ENCODE results near the gene TRIM15. TPM values are rescaled to one million over a fixed set of nuclear protein-coding genes. Genes with fewer than 3 reads are reported as not detected.
"Not testable (repeated sequence)": the region's sequence is repeated elsewhere in the genome, so short reads cannot be mapped to it uniquely, and the experiment has no call there.

Gene TRIM15
- total and polyA plus RNA-seq, 9 donors: 0.64 to 3.6 TPM; not detected in 7

- Histone ChIP-seq H3K36me3 (ENCODE audit: control insufficient read depth, insufficient read depth, low read length) (peaks cover 8% of the 10 kb centered on the region), H3K4me1 (ENCODE audit: control insufficient read depth, insufficient read depth, low read length) (peaks cover 10% of the 10 kb centered on the region), H3K27me3 (ENCODE audit: control insufficient read depth, insufficient read depth, low read length) (no peaks in the 10 kb centered on the region), H3K9me3 (replicated peaks; ENCODE audit: control insufficient read depth, low read depth, low read length) (no peaks in the 10 kb centered on the region), H3K27ac (ENCODE audit: low read length) (peak within 1 kb of the TSS; percentile 98), H3K4me3 (ENCODE audit: low read length) (peak within 1 kb of the TSS; percentile 89)
- peak; percentile 99 for DNase-seq
- under 1% methylated on average over 56 of the region's 59 CpGs for WGBS (ENCODE audit: insufficient coverage)
These were observed 49.7 kb downstream of the TRIM15 start, which contains the start of gene TRIM26 for GRCh38 chr6:30212865-30213666. Gene TRIM26 (minus strand): TSS chr6:30213406. CDS start chr6:30199103, 14,303 bp downstream.

GRCh38 chr6:30213667-30213956 is 50.3 kb downstream of the TRIM15 start:
- DNase-seq: no peak
- Histone ChIP-seq H3K27me3 (ENCODE audit: control insufficient read depth, insufficient read depth, low read length) (no peaks in the 10 kb centered on the region), H3K4me3 (ENCODE audit: low read length) (peak overlapping the region; percentile 89), H3K27ac (ENCODE audit: low read length) (peak overlapping the region; percentile 98), H3K9me3 (replicated peaks; ENCODE audit: control insufficient read depth, low read depth, low read length) (no peaks in the 10 kb centered on the region), H3K4me1 (ENCODE audit: control insufficient read depth, insufficient read depth, low read length) (peaks cover 10% of the 10 kb centered on the region), H3K36me3 (ENCODE audit: control insufficient read depth, insufficient read depth, low read length) (peaks cover 8% of the 10 kb centered on the region)
- WGBS (ENCODE audit: insufficient coverage): 0% methylated on average over 10 of the region's 12 CpGs

GRCh38 chr6:30213957-30214656 is 50.8 kb downstream of the TRIM15 start:
- Histone ChIP-seq H3K4me3 (ENCODE audit: low read length) (peak overlapping the region; percentile 89), H3K27me3 (ENCODE audit: control insufficient read depth, insufficient read depth, low read length) (no peaks in the 10 kb centered on the region), H3K4me1 (ENCODE audit: control insufficient read depth, insufficient read depth, low read length) (peaks cover 10% of the 10 kb centered on the region), H3K27ac (ENCODE audit: low read length) (peak overlapping the region; percentile 98), H3K36me3 (ENCODE audit: control insufficient read depth, insufficient read depth, low read length) (peaks cover 8% of the 10 kb centered on the region), H3K9me3 (replicated peaks; ENCODE audit: control insufficient read depth, low read depth, low read length) (no peaks in the 10 kb centered on the region)
- under 1% methylated on average over 41 of the region's 45 CpGs for WGBS (ENCODE audit: insufficient coverage)
- peak; percentile 93 for DNase-seq

GRCh38 chr6:30214657-30214982 is 51.3 kb downstream of the TRIM15 start:
- H3K4me3 ChIP-seq (ENCODE audit: low read length): peak overlapping the region; percentile 89
- peaks cover 8% of the 10 kb centered on the region for H3K36me3 ChIP-seq (ENCODE audit: control insufficient read depth, insufficient read depth, low read length)
- peaks cover 14% of the 10 kb centered on the region for H3K4me1 ChIP-seq (ENCODE audit: control insufficient read depth, insufficient read depth, low read length)
- H3K27ac ChIP-seq (ENCODE audit: low read length): peak overlapping the region; percentile 98
- H3K27me3 ChIP-seq (ENCODE audit: control insufficient read depth, insufficient read depth, low read length): no peaks in the 10 kb centered on the region
- WGBS (ENCODE audit: insufficient coverage): no CpG with 5 or more reads among the region's 14 CpGs
- DNase-seq: no peak
- H3K9me3 ChIP-seq (replicated peaks; ENCODE audit: control insufficient read depth, low read depth, low read length): no peaks in the 10 kb centered on the region

GRCh38 chr6:30216096-30216495 is 52.8 kb downstream of the TRIM15 start:
- no peak for DNase-seq
- H3K36me3 ChIP-seq (ENCODE audit: control insufficient read depth, insufficient read depth, low read length): peaks cover 4% of the 10 kb centered on the region
- H3K9me3 ChIP-seq (replicated peaks; ENCODE audit: control insufficient read depth, low read depth, low read length): no peaks in the 10 kb centered on the region
- no peak overlapping the region for H3K4me3 ChIP-seq (ENCODE audit: low read length)
- no peak overlapping the region for H3K27ac ChIP-seq (ENCODE audit: low read length)
- H3K4me1 ChIP-seq (ENCODE audit: control insufficient read depth, insufficient read depth, low read length): peaks cover 14% of the 10 kb centered on the region
- WGBS (ENCODE audit: insufficient coverage): 64% methylated on average over 3 of the region's 3 CpGs
- H3K27me3 ChIP-seq (ENCODE audit: control insufficient read depth, insufficient read depth, low read length): no peaks in the 10 kb centered on the region

GRCh38 chr6:30219244-30219643 is 55.9 kb downstream of the TRIM15 start:
- peaks cover 9% of the 10 kb centered on the region for H3K4me1 ChIP-seq (ENCODE audit: control insufficient read depth, insufficient read depth, low read length)
- no peaks in the 10 kb centered on the region for H3K27me3 ChIP-seq (ENCODE audit: control insufficient read depth, insufficient read depth, low read length)
- H3K36me3 ChIP-seq (ENCODE audit: control insufficient read depth, insufficient read depth, low read length): no peaks in the 10 kb centered on the region
- DNase-seq: peak; percentile 75
- H3K4me3 ChIP-seq (ENCODE audit: low read length): no peak overlapping the region
- 0% methylated on average over 1 of the region's 1 CpG for WGBS (ENCODE audit: insufficient coverage)
- H3K9me3 ChIP-seq (replicated peaks; ENCODE audit: control insufficient read depth, low read depth, low read length): peaks cover 5% of the 10 kb centered on the region
- H3K27ac ChIP-seq (ENCODE audit: low read length): no peak overlapping the region

GRCh38 chr6:30221395-30221794 is 58.0 kb downstream of the TRIM15 start:
- not testable (repeated sequence) for H3K27me3 ChIP-seq (ENCODE audit: control insufficient read depth, insufficient read depth, low read length); H3K4me1 ChIP-seq (ENCODE audit: control insufficient read depth, insufficient read depth, low read length); DNase-seq; H3K4me3 ChIP-seq (ENCODE audit: low read length); H3K9me3 ChIP-seq (replicated peaks; ENCODE audit: control insufficient read depth, low read depth, low read length); H3K36me3 ChIP-seq (ENCODE audit: control insufficient read depth, insufficient read depth, low read length); H3K27ac ChIP-seq (ENCODE audit: low read length)
- no CpG with 5 or more reads among the region's 6 CpGs for WGBS (ENCODE audit: insufficient coverage)

GRCh38 chr6:30221956-30222355 is 58.6 kb downstream of the TRIM15 start:
- not testable (repeated sequence) for DNase-seq; H3K4me3 ChIP-seq (ENCODE audit: low read length); H3K27ac ChIP-seq (ENCODE audit: low read length); H3K36me3 ChIP-seq (ENCODE audit: control insufficient read depth, insufficient read depth, low read length); H3K9me3 ChIP-seq (replicated peaks; ENCODE audit: control insufficient read depth, low read depth, low read length); H3K27me3 ChIP-seq (ENCODE audit: control insufficient read depth, insufficient read depth, low read length); H3K4me1 ChIP-seq (ENCODE audit: control insufficient read depth, insufficient read depth, low read length)
- WGBS (ENCODE audit: insufficient coverage): 94% methylated on average over 14 of the region's 23 CpGs

Other genes starting within 250 kb of the TRIM15 start
- 104 TPM for gene HLA-A, start 221.0 kb upstream of the TRIM15 start, total RNA-seq
- gene HLA-A, start 221.0 kb upstream of the TRIM15 start, polyA plus RNA-seq (ENCODE audit: insufficient read depth in 1 of 8, insufficient read length in 8 of 8, low replicate concordance in 1 of 8): 100 to 1,000 TPM in 5 of 8 donors, 10 to 100 TPM in 3; 55.7 to 138 (median 111) TPM
- 38.3 TPM for gene POLR1H, start 102.3 kb upstream of the TRIM15 start, total RNA-seq
- gene POLR1H, start 102.3 kb upstream of the TRIM15 start, polyA plus RNA-seq (ENCODE audit: insufficient read depth in 1 of 8, insufficient read length in 8 of 8, low replicate concordance in 1 of 8): 10 to 100 TPM; 19.7 to 31.3 (median 25.5) TPM
- 17.9 TPM for gene PPP1R11, start 96.3 kb upstream of the TRIM15 start, total RNA-seq
- 10 to 100 TPM; 27.7 to 35.6 (median 33.0) TPM for gene PPP1R11, start 96.3 kb upstream of the TRIM15 start, polyA plus RNA-seq (ENCODE audit: insufficient read depth in 1 of 8, insufficient read length in 8 of 8, low replicate concordance in 1 of 8)
- gene RNF39, start 87.8 kb upstream of the TRIM15 start, total RNA-seq: not detected
- 1 to 10 TPM in 1 of 8 donors, under 1 TPM in 7; 0.46 to 1.1 (median 0.67) TPM for gene RNF39, start 87.8 kb upstream of the TRIM15 start, polyA plus RNA-seq (ENCODE audit: insufficient read depth in 1 of 8, insufficient read length in 8 of 8, low replicate concordance in 1 of 8)
- gene TRIM31, start 50.5 kb upstream of the TRIM15 start, total RNA-seq: not detected
- under 1 TPM in 3 of 8 donors, not detected in 5; 0.06 to 0.44 (median 0.12) TPM for gene TRIM31, start 50.5 kb upstream of the TRIM15 start, polyA plus RNA-seq (ENCODE audit: insufficient read depth in 1 of 8, insufficient read length in 8 of 8, low replicate concordance in 1 of 8)
- not detected for gene TRIM40, start 27.4 kb upstream of the TRIM15 start, total RNA-seq
- gene TRIM40, start 27.4 kb upstream of the TRIM15 start, polyA plus RNA-seq (ENCODE audit: insufficient read depth in 1 of 8, insufficient read length in 8 of 8, low replicate concordance in 1 of 8): under 1 TPM in 1 of 8 donors, not detected in 7; 0.56 TPM
- 0.18 TPM for gene TRIM10, start 2.3 kb upstream of the TRIM15 start, total RNA-seq
- gene TRIM10, start 2.3 kb upstream of the TRIM15 start, polyA plus RNA-seq (ENCODE audit: insufficient read depth in 1 of 8, insufficient read length in 8 of 8, low replicate concordance in 1 of 8): under 1 TPM; 0.17 to 0.83 (median 0.66) TPM
- 10.1 TPM for gene TRIM26, start 49.9 kb downstream of the TRIM15 start, total RNA-seq
- 10 to 100 TPM; 12.8 to 19.1 (median 15.7) TPM for gene TRIM26, start 49.9 kb downstream of the TRIM15 start, polyA plus RNA-seq (ENCODE audit: insufficient read depth in 1 of 8, insufficient read length in 8 of 8, low replicate concordance in 1 of 8)
- 7.4 TPM for gene TRIM39, start 163.4 kb downstream of the TRIM15 start, total RNA-seq
- gene TRIM39, start 163.4 kb downstream of the TRIM15 start, polyA plus RNA-seq (ENCODE audit: insufficient read depth in 1 of 8, insufficient read length in 8 of 8, low replicate concordance in 1 of 8): 1 to 10 TPM; 6.5 to 8.7 (median 7.3) TPM
- 22.3 TPM for gene RPP21, start 181.6 kb downstream of the TRIM15 start, total RNA-seq
- 10 to 100 TPM; 19.4 to 23.8 (median 22.2) TPM for gene RPP21, start 181.6 kb downstream of the TRIM15 start, polyA plus RNA-seq (ENCODE audit: insufficient read depth in 1 of 8, insufficient read length in 8 of 8, low replicate concordance in 1 of 8)

Data from muscle of leg (tissue), 11 donors.